ENCODE results near the gene CREB5.

CREB5 gene

DNA sequence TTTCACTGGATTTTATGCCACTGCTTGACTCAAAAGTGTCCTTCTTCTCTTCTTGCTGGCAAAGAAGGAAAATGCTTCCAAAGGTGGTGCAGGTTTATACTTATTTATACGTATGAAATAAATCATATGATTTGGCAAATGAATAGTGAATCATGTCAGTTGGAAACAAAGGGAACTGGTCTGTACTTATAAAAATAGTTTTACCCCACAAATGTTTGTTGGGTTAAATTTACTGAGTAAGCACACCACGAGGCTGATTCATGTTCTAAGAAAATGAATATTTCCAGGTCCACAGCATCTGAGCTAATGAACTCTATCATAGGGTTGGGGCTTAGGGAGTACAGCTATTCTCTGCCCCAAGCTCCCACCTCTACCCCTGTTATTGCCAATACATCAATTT, 313.6 kb downstream of the CREB5 start:
- DNase-seq (ENCODE audit: extremely low read depth, insufficient read length) = no peak

DNA sequence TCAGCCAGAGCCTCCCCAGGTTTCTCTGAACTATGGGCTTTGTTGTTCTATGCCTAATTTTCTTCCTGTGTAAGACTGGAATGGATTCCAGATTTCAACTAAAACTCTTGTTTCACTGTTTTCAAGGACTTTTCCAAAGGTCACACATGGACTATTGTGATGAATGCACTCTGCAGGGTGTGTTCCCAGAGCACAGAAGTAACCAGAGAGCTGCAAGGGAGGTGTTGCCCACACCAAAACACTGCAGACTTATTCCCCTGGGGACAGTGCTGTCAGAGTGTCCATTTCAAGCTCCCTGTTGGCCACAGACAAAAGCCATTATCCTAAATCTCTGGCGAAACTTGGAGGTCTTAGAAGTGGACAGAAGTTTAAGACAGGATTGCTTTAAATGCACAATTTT, 314.2 kb downstream of the CREB5 start:
- Histone ChIP-seq H3K27me3 (replicated peaks; ENCODE audit: control insufficient read depth, insufficient read depth, low read length) (no peaks in the 10 kb centered on the region), H3K4me3 (replicated peaks; ENCODE audit: low read depth, low read length) (no peak overlapping the region), H3K36me3 (ENCODE audit: control insufficient read depth, insufficient read depth, low read length) (no peaks in the 10 kb centered on the region)
- no peak for DNase-seq (ENCODE audit: extremely low read depth, insufficient read length)
- TF ChIP-seq, protein P1, sequence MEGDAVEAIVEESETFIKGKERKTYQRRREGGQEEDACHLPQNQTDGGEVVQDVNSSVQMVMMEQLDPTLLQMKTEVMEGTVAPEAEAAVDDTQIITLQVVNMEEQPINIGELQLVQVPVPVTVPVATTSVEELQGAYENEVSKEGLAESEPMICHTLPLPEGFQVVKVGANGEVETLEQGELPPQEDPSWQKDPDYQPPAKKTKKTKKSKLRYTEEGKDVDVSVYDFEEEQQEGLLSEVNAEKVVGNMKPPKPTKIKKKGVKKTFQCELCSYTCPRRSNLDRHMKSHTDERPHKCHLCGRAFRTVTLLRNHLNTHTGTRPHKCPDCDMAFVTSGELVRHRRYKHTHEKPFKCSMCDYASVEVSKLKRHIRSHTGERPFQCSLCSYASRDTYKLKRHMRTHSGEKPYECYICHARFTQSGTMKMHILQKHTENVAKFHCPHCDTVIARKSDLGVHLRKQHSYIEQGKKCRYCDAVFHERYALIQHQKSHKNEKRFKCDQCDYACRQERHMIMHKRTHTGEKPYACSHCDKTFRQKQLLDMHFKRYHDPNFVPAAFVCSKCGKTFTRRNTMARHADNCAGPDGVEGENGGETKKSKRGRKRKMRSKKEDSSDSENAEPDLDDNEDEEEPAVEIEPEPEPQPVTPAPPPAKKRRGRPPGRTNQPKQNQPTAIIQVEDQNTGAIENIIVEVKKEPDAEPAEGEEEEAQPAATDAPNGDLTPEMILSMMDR (IDR thresholded peaks at IDR 0.05; ENCODE audit: insufficient read depth, low read length, poor library complexity, severe bottlenecking) = no peak

More for the DNA sequence above, 313.6 kb downstream of the CREB5 start:
- TF ChIP-seq, protein P1 (IDR thresholded peaks at IDR 0.05; ENCODE audit: insufficient read depth, low read length, poor library complexity, severe bottlenecking) = no peak
- Histone ChIP-seq H3K36me3 (ENCODE audit: control insufficient read depth, insufficient read depth, low read length) (no peaks in the 10 kb centered on the region), H3K4me3 (replicated peaks; ENCODE audit: low read depth, low read length) (no peak overlapping the region), H3K27me3 (replicated peaks; ENCODE audit: control insufficient read depth, insufficient read depth, low read length) (no peaks in the 10 kb centered on the region)

DNA sequence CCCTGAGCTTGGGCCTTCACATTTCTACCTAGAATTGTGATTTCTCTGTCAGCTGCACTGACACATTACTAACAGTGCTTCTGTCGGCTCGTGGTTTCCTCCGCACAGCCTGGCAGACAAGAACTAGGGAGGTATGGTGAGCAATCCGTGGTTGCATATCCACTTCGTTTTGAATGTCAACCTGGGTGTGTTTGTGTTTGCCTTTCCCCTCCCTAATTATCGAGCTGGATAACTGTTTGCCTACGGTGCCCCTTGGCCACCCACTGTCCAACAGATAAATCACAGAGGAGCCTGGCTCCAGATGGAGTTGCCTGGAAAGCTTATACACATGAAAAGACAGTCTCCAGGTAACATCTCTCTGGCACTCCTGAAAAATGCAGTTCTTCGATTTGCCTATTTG, 317.0 kb downstream of the CREB5 start:
- TF ChIP-seq, protein P1 (IDR thresholded peaks at IDR 0.05; ENCODE audit: insufficient read depth, low read length, poor library complexity, severe bottlenecking) = no peak
- DNase-seq (ENCODE audit: extremely low read depth, insufficient read length) = no peak
- no peaks in the 10 kb centered on the region for H3K36me3 ChIP-seq (ENCODE audit: control insufficient read depth, insufficient read depth, low read length)
- no peak overlapping the region for H3K4me3 ChIP-seq (replicated peaks; ENCODE audit: low read depth, low read length)
- no peaks in the 10 kb centered on the region for H3K27me3 ChIP-seq (replicated peaks; ENCODE audit: control insufficient read depth, insufficient read depth, low read length)

DNA sequence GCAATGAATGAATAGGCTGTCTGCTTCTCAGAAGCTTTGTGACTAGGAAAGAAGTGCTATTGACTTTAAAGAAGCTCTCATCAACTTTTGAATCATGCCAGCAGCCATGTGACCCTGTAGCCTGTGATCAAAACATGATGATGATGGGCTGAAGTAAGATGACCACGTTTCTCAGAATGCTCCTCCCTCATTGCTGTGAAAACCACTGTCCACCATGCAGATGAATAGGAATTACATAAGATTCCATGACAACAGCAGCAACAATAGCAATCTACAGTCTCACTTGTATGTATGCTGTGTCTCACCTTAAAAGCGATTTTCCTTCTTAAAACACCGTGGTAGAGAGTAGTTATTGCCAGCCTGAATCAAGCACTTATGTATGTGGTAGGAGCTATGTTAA, 317.4 kb downstream of the CREB5 start:
- Histone ChIP-seq H3K36me3 (ENCODE audit: control insufficient read depth, insufficient read depth, low read length) (no peaks in the 10 kb centered on the region), H3K4me3 (replicated peaks; ENCODE audit: low read depth, low read length) (no peak overlapping the region), H3K27me3 (replicated peaks; ENCODE audit: control insufficient read depth, insufficient read depth, low read length) (no peaks in the 10 kb centered on the region)
- DNase-seq (ENCODE audit: extremely low read depth, insufficient read length) = no peak
- TF ChIP-seq, protein P1 (IDR thresholded peaks at IDR 0.05; ENCODE audit: insufficient read depth, low read length, poor library complexity, severe bottlenecking) = no peak

DNA sequence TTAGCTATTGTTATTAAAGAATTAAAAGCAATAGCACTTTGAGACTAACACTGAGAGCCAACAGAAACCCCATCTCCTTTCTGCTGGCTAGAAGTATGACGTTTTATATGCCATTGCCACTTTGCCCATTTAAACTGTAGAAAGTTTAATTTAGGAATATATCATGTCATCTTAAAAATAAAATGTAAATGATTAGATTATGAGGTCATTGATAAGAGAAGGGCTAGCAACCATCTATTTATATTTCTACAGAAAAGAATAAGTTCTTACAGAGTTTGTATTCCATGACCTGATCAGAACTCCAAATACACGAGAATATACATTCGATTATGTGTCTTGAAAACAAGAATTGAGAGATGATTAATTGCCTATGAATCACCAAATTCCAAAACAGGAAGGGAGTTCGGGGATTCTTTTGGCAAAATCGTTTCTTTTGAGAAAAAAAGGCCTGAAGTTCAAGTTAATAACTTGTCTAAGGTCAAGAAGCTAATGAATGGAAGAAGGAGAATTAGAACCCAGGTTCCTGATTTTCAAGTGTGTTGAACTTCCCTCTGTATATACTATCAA, 318.9 kb downstream of the CREB5 start:
- no peak overlapping the region for H3K4me3 ChIP-seq (replicated peaks; ENCODE audit: low read depth, low read length)
- H3K27me3 ChIP-seq (replicated peaks; ENCODE audit: control insufficient read depth, insufficient read depth, low read length) = no peaks in the 10 kb centered on the region
- no peak for DNase-seq (ENCODE audit: extremely low read depth, insufficient read length)
- TF ChIP-seq, protein P1 (IDR thresholded peaks at IDR 0.05; ENCODE audit: insufficient read depth, low read length, poor library complexity, severe bottlenecking) = no peak
- H3K36me3 ChIP-seq (ENCODE audit: control insufficient read depth, insufficient read depth, low read length) = no peaks in the 10 kb centered on the region

Data from GM06990 (cell line).